ENCODE measurements around the gene NT5C.

Gene NT5C

GRCh38 chr17:75116737-75117136, 14.8 kb downstream of the NT5C start:
- Histone ChIP-seq H3K27ac (ENCODE audit: poor library complexity, severe bottlenecking) (no peak overlapping the region), H3K4me3 (ENCODE audit: severe bottlenecking) (no peak overlapping the region), H3K27me3 (ENCODE audit: insufficient read depth, poor library complexity, severe bottlenecking) (no peaks in the 10 kb centered on the region), H3K4me1 (ENCODE audit: insufficient read depth, poor library complexity, severe bottlenecking) (peaks cover 7% of the 10 kb centered on the region), H3K36me3 (ENCODE audit: low read depth) (peaks cover 15% of the 10 kb centered on the region), H3K9me3 (ENCODE audit: severe bottlenecking) (no peaks in the 10 kb centered on the region)
- no peak for DNase-seq (ENCODE audit: low spot score)
- ATAC-seq (ENCODE audit: low read depth), result no peak
- TF ChIP-seq CTCF (IDR thresholded peaks at IDR 0.05; ENCODE audit: poor library complexity, severe bottlenecking), result no peak

GRCh38 chr17:75115555-75115954, 16.0 kb downstream of the NT5C start:
- peaks cover 7% of the 10 kb centered on the region for H3K4me1 ChIP-seq (ENCODE audit: insufficient read depth, poor library complexity, severe bottlenecking)
- no peak overlapping the region for H3K27ac ChIP-seq (ENCODE audit: poor library complexity, severe bottlenecking)
- no peak overlapping the region for H3K4me3 ChIP-seq (ENCODE audit: severe bottlenecking)
- H3K27me3 ChIP-seq (ENCODE audit: insufficient read depth, poor library complexity, severe bottlenecking), result no peaks in the 10 kb centered on the region
- ATAC-seq (ENCODE audit: low read depth) (no peak), DNase-seq (ENCODE audit: low spot score) (no peak)
- H3K36me3 ChIP-seq (ENCODE audit: low read depth), result peaks cover 17% of the 10 kb centered on the region
- TF ChIP-seq CTCF (IDR thresholded peaks at IDR 0.05; ENCODE audit: poor library complexity, severe bottlenecking), result no peak
- H3K9me3 ChIP-seq (ENCODE audit: severe bottlenecking), result no peaks in the 10 kb centered on the region

- TF ChIP-seq CTCF (IDR thresholded peaks at IDR 0.05; ENCODE audit: poor library complexity, severe bottlenecking), result no peak
- Histone ChIP-seq H3K4me3 (ENCODE audit: severe bottlenecking) (peak overlapping the region; percentile 8), H3K27ac (ENCODE audit: poor library complexity, severe bottlenecking) (peak overlapping the region; percentile 29), H3K4me1 (ENCODE audit: insufficient read depth, poor library complexity, severe bottlenecking) (peaks cover 7% of the 10 kb centered on the region), H3K36me3 (ENCODE audit: low read depth) (peaks cover 17% of the 10 kb centered on the region), H3K9me3 (ENCODE audit: severe bottlenecking) (no peaks in the 10 kb centered on the region), H3K27me3 (ENCODE audit: insufficient read depth, poor library complexity, severe bottlenecking) (no peaks in the 10 kb centered on the region)
- DNase-seq (ENCODE audit: low spot score) (no peak), ATAC-seq (ENCODE audit: low read depth) (no peak)
These were observed 16.8 kb downstream of the NT5C start for GRCh38 chr17:75114552-75115314.

- ATAC-seq (ENCODE audit: low read depth) (peak; percentile 67), DNase-seq (ENCODE audit: low spot score) (no peak)
- Histone ChIP-seq H3K27ac (ENCODE audit: poor library complexity, severe bottlenecking) (peak overlapping the region; percentile 29), H3K4me3 (ENCODE audit: severe bottlenecking) (peak overlapping the region; percentile 8), H3K9me3 (ENCODE audit: severe bottlenecking) (no peaks in the 10 kb centered on the region), H3K27me3 (ENCODE audit: insufficient read depth, poor library complexity, severe bottlenecking) (no peaks in the 10 kb centered on the region), H3K4me1 (ENCODE audit: insufficient read depth, poor library complexity, severe bottlenecking) (peaks cover 7% of the 10 kb centered on the region), H3K36me3 (ENCODE audit: low read depth) (peaks cover 17% of the 10 kb centered on the region)
- peak; percentile 93 for TF ChIP-seq CTCF (IDR thresholded peaks at IDR 0.05; ENCODE audit: poor library complexity, severe bottlenecking)
These were observed 17.6 kb downstream of the NT5C start for GRCh38 chr17:75113798-75114551.
